GM18526 (cell line): Measurements from ENCODE around the gene KIF26A.

Source experiments
- POLR2A ChIP-seq: IDR thresholded peaks from 3 replicates; pipeline ENCODE4 v1.6.1; 2011; ENCODE audit not compliant: insufficient read length; ENCODE audit errors: extremely low read depth

The KIF26A gene

GRCh38 chr14:104149278-104149595 is 10.8 kb downstream of the KIF26A start:
- no peak for TF ChIP-seq POLR2A

GRCh38 chr14:104149617-104150135 is 11.3 kb downstream of the KIF26A start:
- no peak for TF ChIP-seq POLR2A

- no peak for TF ChIP-seq POLR2A
Measured at GRCh38 chr14:104150136-104151025, 12.0 kb downstream of the KIF26A start.

GRCh38 chr14:104151026-104151381 is 12.6 kb downstream of the KIF26A start:
- no peak for TF ChIP-seq POLR2A

DNA sequence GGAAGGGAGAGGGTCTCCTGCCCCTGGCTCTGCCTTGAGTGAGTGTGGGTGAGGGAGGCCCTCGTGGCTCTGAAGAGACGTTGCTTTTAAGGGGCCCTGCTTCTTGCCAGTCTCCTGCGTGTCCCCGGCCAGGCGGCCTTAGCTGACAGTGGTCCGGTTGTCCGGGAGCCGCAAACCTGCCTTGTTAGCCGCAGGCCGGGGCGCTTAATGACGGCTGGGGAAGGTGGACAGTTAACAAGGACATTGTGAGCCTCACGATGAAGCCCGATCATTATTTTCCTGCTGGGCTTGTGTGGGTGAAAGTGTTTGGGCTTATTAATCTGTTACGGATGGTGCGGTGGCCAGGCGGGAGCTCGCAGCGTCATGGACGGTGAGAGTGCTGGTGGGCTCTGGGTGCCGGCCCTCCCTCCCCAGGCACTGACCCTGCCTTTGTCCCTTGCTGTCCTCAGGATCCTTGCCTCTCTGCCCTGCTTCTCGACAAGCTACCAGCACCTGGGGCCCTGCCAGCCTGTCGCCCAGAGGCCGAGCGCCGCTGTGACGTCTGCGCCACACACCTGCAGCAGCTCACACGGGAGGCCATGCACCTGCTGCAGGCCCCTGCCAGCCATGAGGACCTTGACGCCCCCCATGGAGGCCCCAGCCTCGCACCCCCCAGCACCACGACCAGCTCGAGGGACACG is 13.3 kb downstream of the KIF26A start:
- TF ChIP-seq POLR2A: no peak

GRCh38 chr14:104152246-104152575 is 13.8 kb downstream of the KIF26A start:
- no peak for TF ChIP-seq POLR2A

DNA sequence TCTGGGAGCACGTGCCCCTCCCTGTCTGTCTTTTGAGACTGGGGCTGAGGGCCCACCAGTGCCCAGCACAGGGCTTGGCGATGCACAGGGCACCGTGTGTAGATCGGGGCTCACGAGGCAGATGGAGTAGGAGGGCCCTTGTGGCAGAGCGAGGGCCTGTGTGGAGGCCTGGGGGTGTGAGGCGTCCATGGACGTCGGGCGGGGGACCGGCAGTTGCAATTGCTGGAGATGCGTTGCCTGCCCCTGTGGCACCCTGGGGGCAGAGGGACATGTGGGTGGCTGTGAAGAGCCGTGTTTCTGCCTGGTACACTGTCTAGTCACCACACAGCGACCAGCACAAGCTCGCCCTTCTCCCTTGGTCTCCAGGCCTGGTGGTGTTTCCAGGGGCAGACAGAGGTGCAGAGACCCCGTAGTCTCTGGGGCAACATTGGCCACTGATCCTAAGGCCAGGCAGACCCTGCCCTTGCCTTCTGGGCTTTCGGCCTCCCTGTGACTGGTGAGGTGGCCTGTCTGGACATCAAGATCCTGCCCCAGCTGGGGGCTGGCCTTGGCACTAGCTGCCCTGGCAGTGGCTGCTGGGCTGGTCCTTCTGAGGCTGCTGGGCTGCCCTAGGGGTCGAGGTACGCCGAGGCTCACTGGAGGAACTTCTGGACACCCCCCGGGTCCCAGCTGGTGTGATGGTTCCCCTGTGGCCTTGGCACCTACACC is 14.5 kb downstream of the KIF26A start:
- TF ChIP-seq POLR2A: no peak

GRCh38 chr14:104154246-104154645 is 15.9 kb downstream of the KIF26A start:
- no peak for TF ChIP-seq POLR2A

DNA sequence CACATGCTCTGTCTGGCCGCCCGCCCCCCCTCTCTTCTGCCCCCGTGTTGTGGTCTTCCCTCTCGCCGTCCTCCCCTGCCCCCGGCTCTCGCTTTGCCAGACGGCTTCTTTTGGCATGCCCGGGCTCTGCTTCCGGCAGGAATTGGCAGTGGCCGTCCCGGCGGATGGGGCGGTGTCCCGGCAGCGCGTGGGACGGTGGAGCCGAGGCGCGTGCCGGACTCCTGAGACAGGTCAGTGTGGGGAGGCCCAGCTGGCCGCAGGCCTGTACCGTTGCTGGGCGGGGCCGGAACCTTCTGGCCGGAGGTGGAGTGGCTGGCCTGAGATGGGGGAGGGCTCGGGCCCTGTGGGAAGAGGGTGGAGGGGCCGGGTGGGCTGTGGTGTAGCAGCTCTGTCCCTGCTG is 17.1 kb downstream of the KIF26A start:
- no peak for TF ChIP-seq POLR2A

- TF ChIP-seq POLR2A: no peak
Measured at GRCh38 chr14:104156142-104156541, 17.8 kb downstream of the KIF26A start.

DNA sequence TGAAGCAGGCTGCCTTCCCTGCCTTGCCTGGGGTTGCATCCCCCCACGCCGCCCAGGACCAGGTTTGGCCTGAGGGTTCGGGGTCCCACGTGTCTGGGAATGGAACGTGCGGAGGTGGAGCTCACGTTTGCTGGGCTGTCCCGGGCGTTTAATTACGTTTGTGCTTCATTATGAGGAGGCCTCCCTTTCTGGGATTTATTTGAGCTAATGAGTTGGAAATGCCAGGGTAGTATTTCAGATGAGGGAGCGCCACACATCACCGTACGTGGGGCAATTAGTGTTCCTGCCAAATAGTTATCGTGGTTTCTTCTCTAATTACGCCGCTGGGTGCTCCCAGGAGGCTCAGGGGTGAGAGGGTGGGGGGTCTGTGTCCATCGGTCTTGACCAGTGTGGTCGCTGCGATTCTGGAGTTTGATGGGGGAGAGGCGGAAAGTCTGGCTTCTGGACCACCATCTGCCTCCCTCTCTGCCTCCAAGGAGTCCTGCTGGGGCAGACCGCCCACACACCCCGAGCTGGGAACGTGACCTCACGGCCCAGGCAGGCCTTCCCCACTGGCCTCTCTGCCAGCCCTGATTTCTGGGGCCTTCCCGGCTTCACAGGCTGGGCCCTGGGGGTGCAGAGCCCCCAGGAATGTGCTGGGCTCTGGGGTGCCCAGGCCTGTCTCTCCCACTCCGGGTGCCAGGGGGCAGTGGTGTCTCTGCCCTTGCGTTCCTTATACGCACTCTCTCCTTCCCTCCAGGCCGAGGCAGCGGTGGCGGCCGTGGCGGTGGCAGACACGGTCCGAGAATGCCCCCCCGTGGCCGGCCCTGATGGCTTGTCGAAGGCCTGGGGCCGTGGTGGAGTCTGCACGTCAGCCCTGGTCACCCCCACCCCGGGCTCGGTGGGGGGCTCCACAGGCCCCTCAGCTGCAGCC is 18.9 kb downstream of the KIF26A start:
- no peak for TF ChIP-seq POLR2A

GRCh38 chr14:104158827-104159798 is 20.7 kb downstream of the KIF26A start:
- no peak for TF ChIP-seq POLR2A

DNA sequence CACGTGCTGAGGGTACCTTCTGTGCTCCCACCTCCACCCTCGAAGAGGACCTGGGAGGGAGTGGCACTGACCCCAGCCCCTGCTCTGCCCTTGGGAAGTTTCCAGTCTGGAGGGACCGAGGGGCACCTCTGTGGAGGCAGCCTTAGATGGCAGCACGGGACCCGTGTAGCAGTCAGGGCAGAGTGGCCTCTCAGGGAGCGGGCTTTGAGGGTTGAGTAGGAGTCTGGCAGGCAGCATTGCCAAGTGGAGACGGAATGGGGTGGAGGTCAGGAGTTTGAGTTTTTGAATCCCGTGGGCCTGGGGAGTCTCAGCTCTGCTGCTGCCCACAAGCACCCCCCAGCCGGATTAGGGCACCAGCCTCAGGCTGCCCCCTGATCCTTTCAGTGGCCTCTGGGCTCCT is 21.6 kb downstream of the KIF26A start:
- TF ChIP-seq POLR2A: no peak
